ENCODE measurements around the gene LEMD2.

LEMD2 gene

GRCh38 chr6:33774774-33775173 lies 14.2 kb downstream of the LEMD2 start:
- DNase-seq (ENCODE audit: low read depth in 3 of 3), result no peak

DNA sequence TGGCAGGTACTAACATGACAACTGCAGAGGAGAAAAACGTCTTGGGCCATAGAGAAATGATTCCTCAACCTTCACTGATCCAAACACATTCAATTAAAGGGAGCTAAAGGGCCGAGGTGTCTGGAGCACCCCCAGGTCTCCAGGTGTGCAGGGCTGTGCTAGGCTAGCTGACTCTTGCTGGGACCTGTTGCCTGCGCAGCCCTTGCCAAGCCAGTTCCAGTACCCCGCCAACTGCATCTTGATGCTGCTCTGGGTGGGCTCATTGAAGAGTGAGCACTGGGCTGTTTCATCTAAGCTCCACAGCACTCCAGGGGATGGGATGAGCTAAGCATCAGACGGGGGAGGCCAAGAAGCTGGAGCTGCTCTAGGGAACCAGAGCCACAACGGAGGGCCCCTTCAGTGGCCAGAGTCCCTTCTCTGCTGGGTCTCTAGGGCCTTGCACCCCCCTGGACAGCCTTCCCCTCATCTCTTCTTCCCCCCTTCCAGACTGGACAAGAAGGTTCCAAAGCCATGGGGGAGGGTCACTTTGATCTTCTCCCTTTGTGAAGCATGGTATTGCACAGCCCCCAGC lies 15.9 kb downstream of the LEMD2 start:
- no peak for DNase-seq (ENCODE audit: low read depth in 3 of 3)

DNA sequence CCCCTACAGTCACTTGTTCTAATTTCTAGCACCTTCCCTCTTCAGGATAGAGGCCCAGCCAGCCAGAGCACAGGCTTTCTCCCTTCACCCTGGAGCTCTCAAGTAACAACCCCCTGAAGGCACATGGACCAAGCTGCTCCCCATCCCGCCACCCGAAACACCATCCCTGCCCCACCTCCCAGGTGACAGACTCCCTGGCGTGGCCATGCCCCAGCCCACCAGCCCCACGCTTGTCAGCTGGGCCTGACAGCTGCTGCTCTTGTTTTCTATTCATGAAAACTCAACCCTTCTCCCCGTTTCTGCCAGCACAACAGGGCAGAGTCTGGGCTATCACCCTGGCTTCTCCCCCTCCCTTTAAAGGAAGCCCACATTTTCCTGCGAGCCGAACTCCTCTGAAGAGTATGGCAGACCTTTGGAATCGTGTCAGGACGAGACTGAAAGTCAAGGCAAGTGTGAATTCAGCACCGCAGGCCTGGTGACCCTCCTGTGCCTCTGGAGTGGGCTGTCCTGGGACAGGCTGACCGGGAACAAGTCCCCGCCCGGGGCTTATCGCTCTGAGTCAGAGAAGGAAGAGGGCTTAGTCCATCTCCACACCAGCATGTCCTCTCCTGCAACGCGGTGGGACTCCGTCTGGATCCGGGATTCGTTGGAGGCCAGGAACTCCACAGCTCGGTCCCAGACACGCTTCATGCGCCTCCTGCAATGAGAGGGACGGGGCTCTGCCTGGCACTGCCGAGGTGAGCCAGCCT lies 16.7 kb downstream of the LEMD2 start:
- DNase-seq (ENCODE audit: low read depth in 3 of 3), result no peak

DNA sequence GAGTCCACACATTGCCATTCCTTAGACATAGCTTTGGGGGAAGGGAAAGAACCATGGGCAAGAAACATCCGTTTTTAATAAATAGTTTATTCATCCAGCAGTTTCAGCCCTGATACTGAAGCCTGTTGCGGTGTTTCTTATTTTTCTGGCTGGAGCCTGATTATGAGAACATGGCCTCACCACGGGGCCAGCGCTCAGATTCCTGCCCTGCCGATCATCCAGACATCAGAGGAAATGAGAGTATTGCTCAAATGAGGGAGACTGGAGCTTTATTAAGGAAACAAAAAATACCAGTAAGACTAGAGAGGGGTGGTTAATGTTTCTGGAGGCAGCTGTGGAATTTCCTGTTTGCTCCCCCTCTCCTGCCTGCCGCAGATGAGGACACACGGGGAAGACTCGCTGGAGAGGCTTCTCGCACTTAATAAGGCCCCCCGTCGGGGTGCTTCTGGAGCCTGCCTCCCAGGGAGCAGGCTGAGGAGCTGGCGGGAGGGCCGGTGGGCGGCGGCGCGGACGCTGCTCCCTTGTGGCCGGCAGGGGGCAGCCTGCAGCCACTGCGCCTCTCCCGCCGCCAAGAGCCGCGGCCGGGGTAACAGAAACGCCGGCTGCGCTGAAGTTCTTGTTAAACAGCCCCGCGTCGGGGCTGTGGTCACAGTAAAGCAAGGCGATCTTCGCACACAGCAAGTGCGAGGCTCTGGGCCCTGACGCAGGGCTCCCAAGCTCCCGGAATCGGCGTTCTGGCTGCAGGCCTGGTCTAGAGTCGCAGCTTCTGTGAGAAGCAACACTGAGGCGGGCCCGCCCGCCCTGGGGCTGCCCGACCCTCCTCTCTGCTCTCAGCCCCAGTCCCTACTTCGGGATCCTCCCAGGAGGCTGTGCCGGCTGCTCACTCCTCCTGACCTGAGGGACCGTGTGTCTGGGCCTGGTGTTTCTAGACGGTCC lies 17.5 kb downstream of the LEMD2 start:
- DNase-seq (ENCODE audit: low read depth in 3 of 3), result peak; percentile 21 to 53 (median 25)

DNA sequence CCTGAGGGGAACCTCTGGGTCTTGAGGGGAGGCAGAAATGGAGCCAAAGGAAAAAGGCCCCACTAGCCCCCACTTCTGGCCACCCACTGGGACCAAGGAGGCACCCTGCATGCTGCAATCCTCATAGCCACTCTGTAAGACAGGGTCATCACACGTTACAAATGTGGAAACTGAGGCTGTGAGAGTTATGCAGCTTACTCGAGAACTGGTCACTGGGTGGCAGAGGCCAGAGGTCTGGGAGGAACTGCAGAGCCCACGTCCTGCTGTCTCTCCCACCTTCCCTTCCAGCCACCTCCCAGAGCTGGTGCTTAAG lies 18.1 kb downstream of the LEMD2 start:
- DNase-seq (ENCODE audit: low read depth in 3 of 3), result no peak

DNA sequence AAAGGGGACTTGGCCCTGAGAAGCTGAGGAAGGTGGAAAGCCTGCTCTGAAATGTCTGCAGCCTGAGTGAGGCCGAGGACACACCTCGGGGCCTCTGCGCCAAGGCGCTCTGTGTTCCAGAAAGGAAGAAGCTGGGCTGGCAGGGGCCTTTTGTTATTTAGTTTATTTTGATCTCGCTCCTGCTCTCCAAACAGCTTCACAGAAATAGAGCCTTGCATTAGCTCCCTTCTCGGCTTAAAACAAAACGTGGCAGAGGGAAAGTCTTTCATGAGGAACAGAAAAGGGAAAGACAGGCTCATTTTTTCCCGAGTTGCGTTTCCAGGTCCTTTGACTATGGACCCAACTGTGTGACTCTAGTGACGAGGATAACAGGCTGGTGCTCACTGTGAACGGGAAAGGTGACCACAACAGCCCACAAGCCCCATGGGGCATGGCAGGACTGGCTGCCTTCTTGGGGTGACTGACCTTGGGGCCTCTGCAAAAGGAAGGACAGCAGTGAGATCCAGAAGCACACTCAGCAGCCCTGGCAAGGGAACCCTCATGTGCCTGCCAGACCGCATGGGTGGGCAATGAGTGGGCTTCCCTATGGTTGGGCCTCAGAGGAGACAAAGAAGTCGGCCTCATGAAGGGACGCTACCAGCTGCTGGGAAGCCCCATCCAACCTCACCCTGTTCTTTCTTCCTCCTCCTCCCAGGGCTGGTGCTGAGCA lies 18.7 kb downstream of the LEMD2 start:
- no peak for DNase-seq (ENCODE audit: low read depth in 3 of 3)

DNA sequence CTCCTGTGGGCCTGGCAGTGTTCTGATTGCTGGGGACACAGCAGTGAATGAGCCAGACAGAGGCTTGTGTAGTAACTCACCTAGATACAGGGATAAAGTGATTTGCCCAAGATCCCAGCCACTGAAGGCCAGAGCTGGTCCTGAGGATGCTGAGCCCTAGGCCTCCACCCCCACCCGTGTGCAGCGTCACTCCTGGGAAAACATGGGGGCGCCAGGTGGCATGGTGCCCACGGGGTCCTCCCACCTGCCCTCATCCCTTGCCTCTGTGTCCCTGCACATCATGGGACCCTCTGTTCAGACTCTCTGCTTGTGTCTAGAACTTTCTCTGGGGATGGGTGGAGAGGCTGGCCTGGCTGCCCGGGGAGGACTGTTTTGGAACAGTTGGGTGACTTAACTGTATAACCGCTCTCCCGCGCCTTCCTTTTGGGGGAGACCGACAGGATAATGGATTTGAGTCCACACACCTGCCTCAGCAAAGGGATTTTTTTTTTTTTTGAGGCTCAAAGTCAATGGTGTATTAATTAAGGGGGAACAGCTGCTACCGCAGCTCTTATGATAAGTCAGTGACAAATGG lies 19.6 kb downstream of the LEMD2 start:
- no peak for DNase-seq (ENCODE audit: low read depth in 3 of 3)

- DNase-seq (ENCODE audit: low read depth in 3 of 3), result peak; percentile 41 to 74 (median 60)
These were observed 20.2 kb downstream of the LEMD2 start for GRCh38 chr6:33768644-33769120.

DNA sequence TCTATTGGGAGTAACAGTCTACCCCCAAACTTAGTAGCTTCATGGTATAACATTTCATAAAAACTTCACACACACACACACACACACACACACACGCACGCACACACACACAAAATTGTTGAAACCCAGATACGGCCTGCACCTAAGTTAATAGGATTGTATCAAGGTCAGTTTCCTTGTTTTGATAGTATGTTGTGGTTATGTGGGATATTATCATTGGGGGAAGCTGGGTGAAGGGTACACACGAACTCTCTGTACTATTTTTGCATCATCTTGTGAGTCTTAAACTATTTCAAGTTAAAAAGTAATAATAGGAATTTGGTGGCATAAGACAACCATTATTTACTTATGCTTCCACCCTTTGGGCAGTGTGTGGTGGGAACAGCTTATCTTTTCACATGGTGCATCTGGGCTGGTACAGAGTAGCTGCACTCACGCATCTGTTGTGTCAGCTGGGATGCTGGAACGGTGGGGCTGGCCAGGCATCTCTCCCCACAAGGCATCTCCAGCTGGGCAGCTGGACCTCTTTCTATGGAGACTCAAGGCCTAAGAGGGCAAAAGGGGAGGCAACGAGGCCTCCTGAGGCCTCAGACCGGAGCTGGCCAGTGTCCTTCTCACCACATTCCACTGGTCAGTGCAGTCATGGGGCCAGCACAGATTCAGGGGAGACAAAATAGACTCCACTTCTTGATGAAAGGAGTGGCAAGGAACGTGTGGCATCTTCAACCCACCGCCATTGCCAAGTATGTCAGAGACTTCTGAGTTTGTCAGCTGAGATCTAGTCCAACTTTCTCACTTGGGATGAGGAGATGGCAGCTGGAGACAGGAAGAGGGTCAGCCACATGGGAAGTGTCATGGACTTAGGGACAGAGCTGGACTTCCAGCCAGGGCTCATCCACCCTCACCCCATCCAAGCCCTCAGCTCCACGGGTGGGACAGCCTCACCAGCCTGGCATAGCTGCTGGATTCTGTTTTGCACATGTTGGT lies 21.7 kb downstream of the LEMD2 start:
- DNase-seq (ENCODE audit: low read depth in 3 of 3), result no peak

DNA sequence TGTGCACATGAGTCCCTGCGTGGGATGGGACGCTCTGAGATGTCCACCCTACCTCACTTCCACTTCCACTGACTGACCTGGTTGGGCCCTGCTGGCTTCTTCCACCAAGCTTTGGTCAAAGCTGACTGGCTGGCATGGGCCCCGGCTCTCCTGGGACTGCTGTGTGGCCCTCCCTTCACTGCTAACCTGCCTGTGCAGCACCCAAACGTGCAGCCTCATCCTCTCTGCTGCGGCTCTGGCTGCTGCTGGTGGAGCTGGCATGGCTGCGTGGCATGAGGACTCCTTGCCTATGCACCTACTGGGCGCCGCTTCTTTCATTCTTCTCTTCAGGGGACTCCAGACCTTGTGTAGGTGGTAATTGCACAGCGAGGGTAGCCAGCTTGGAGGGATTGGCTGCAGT lies 23.6 kb downstream of the LEMD2 start:
- no peak for DNase-seq (ENCODE audit: low read depth in 3 of 3)

DNA sequence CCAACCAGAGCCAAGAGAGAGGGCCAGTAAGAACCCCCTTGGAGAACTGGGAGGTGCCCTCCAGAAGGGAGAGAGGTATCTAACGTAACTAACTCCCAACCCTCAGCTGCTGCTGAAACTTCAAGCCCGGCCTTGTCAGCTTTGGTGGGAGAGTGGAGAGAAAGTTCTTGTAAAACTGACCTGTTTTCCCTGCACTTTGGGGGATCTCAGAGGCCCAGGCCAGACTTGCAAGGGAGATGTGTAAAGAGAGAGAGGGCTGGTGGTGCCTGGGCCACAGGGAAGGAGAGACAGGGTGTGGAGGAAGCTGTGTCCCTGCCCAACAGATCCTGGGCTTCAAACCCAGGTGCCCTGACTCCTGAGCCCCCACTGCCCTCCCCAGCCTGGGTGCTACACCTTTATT lies 24.9 kb downstream of the LEMD2 start:
- DNase-seq (ENCODE audit: low read depth in 3 of 3), result no peak

DNA sequence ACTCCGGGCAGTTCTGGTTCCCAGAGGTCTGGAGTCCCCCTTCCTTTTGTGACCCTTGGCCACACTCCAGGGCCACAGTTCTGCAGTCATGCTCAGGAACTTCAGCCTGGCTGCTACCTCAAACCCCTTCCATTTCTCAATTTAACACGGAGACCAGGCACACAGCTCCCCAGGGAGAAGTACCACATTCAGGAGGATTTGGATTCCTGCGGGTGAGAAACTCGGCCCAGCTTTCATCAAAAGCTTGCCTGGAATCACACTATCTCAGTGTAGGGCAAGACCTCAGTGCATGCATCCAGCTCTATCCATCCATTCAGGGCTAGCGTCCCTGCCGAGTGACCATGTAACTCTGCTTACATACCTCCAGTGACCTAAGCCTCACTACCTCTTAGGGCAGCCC lies 25.4 kb downstream of the LEMD2 start:
- no peak for DNase-seq (ENCODE audit: low read depth in 3 of 3)

DNA sequence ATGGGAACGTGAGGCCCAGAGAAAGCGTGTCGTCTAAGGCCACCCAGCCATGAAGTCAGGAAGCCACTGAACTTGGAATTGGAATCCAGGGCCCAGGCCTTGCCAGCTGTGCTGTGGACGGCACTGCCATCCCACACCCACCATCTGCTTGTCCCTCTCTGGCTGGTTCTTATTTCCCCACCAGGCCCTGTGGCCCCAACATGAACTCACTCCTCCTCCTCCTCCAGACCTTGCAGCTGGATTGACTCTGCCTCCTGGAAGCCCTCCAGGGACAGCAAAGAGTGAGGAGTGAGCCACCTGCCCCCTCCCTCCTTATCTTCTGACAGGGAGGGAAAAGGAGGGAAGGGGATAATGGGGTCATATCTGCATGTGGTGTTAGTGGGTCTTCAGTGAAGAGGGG lies 26.2 kb downstream of the LEMD2 start:
- DNase-seq (ENCODE audit: low read depth in 3 of 3), result no peak

- peak in 2 of 3 experiments; percentile 15 to 40 for DNase-seq (ENCODE audit: low read depth in 3 of 3)
These were observed 26.9 kb downstream of the LEMD2 start for GRCh38 chr6:33761922-33762629.

GRCh38 chr6:33761581-33761921 lies 27.4 kb downstream of the LEMD2 start:
- no peak for DNase-seq (ENCODE audit: low read depth in 3 of 3)

DNA sequence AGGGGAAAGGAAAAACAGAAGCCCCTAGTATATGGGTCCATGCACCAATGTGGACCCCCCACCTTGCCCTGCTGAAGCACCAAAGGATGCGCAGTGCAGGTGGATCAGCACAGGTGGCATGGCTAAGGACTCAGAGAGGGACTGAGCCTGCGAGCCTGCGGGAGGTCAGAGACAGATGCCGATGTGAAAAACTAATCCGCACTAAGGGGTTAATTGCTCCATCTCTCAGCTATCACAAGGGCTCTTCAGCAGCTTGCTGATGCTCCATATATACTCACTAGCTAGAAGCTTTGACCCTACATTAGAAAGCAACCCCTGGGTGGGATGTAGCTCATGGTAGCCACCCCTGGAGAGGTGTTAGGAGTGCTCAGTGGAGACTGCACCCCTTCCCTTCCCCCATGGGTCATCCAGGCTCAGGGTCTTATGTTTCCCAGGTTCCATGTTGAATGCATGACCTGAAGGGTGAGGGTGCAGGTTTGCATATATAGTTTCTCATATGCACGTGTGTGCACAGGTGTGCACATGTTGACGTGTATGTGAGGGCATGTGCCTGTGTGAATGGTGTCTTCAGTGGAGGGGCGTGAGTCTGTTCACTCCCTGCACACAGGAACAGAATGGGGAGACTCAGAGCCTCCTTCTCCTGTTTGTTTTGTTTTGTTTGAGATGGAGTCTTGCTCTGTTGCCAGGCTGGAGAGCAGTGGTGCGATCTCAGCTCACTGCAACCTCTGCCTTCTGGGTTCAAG lies 28.9 kb downstream of the LEMD2 start:
- no peak for DNase-seq (ENCODE audit: low read depth in 3 of 3)

GRCh38 chr6:33758815-33759216 lies 30.1 kb downstream of the LEMD2 start:
- DNase-seq (ENCODE audit: low read depth in 3 of 3), result no peak

GRCh38 chr6:33757906-33758305 lies 31.0 kb downstream of the LEMD2 start:
- no peak for DNase-seq (ENCODE audit: low read depth in 3 of 3)

DNA sequence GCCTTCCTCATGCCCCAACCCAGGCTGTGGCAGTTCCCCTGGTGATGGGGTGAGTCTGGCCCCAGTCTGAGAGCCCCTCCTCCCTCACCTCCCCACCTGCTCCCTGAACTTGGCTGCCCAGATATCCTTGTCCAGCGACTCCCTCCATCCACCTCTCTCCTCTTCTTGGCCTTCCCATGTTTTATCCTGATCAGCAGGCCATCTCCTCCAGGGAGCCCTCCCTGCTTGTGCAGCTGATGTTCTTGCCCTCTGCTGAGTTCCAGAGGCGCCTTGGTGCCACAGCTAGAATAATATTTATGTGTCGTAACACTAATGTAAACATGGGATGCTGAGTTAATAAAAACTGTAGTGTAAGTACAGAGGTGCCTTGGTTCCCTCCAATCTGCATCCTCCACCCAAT lies 31.8 kb downstream of the LEMD2 start:
- no peak for DNase-seq (ENCODE audit: low read depth in 3 of 3)

All from stimulated activated CD4-positive, alpha-beta T cell treated with anti-CD3 and anti-CD28 coated beads, TNF-alpha, amount 100 ng/mL, for 24 hours (primary cell).